ENCODE results near the gene RUNDC1.

DNA sequence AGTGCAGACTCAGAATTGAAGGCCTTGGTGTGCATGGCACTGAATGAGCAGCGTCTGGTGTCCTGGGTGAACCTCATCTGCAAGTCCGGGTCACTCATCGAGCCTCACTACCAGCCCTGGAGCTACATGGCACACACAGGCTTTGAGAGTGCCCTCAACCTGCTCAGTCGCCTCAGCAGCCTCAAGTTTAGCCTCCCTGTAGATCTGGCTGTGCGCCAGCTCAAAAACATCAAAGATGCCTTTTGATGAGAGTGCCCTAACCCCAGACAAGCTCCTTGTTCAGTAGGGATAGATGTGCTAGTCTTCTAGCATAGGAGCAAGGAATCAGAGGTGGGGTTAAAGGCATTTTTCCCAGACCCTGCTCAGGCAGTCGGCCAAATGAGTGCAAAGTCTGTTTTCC lies 11.1 kb downstream of the RUNDC1 start:
- TF ChIP-seq RAD21 (IDR thresholded peaks at IDR 0.05; ENCODE audit: low read depth), result no peak
- TF ChIP-seq YY1 (IDR thresholded peaks at IDR 0.05; ENCODE audit: low read depth), result no peak
- no peak for TF ChIP-seq TAF1 (IDR thresholded peaks at IDR 0.05; ENCODE audit: low read depth)
- TF ChIP-seq, protein P1, sequence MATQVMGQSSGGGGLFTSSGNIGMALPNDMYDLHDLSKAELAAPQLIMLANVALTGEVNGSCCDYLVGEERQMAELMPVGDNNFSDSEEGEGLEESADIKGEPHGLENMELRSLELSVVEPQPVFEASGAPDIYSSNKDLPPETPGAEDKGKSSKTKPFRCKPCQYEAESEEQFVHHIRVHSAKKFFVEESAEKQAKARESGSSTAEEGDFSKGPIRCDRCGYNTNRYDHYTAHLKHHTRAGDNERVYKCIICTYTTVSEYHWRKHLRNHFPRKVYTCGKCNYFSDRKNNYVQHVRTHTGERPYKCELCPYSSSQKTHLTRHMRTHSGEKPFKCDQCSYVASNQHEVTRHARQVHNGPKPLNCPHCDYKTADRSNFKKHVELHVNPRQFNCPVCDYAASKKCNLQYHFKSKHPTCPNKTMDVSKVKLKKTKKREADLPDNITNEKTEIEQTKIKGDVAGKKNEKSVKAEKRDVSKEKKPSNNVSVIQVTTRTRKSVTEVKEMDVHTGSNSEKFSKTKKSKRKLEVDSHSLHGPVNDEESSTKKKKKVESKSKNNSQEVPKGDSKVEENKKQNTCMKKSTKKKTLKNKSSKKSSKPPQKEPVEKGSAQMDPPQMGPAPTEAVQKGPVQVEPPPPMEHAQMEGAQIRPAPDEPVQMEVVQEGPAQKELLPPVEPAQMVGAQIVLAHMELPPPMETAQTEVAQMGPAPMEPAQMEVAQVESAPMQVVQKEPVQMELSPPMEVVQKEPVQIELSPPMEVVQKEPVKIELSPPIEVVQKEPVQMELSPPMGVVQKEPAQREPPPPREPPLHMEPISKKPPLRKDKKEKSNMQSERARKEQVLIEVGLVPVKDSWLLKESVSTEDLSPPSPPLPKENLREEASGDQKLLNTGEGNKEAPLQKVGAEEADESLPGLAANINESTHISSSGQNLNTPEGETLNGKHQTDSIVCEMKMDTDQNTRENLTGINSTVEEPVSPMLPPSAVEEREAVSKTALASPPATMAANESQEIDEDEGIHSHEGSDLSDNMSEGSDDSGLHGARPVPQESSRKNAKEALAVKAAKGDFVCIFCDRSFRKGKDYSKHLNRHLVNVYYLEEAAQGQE (IDR thresholded peaks at IDR 0.05; ENCODE audit: low read depth), result no peak
- TF ChIP-seq, protein P2, sequence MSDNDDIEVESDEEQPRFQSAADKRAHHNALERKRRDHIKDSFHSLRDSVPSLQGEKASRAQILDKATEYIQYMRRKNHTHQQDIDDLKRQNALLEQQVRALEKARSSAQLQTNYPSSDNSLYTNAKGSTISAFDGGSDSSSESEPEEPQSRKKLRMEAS (IDR thresholded peaks at IDR 0.05), result no peak
- TF ChIP-seq, protein P3, sequence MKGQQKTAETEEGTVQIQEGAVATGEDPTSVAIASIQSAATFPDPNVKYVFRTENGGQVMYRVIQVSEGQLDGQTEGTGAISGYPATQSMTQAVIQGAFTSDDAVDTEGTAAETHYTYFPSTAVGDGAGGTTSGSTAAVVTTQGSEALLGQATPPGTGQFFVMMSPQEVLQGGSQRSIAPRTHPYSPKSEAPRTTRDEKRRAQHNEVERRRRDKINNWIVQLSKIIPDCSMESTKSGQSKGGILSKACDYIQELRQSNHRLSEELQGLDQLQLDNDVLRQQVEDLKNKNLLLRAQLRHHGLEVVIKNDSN (IDR thresholded peaks at IDR 0.05), result no peak
- no peak for TF ChIP-seq TCF12 (IDR thresholded peaks at IDR 0.05; ENCODE audit: low read depth)
- TF ChIP-seq CREB1 (IDR thresholded peaks at IDR 0.05; ENCODE audit: low read depth), result no peak
- TF ChIP-seq NFIC (IDR thresholded peaks at IDR 0.05), result no peak
- no peak for TF ChIP-seq EP300 (IDR thresholded peaks at IDR 0.05; ENCODE audit: borderline replicate concordance)
